Colonic mucosa (tissue), 4 donors: ENCODE measurements around the gene IFT25. TPM values are rescaled to one million over a fixed set of nuclear protein-coding genes. Genes with fewer than 3 reads are reported as not detected.
A peak's percentile ranks its signal among the peaks of the same experiment; 100 is the strongest.
"Not testable (repeated sequence)": the region's sequence is repeated elsewhere in the genome, so short reads cannot be mapped to it uniquely, and the experiment has no call there.

Source experiments
- DNase-seq: peaks from one replicate; pipeline ENCODE4 v3.0.0-alpha.2; 2020
- H3K27ac ChIP-seq: fragments of 200-600 bp; one replicate; pipeline ENCODE4 v1.8.0; 2021
- H3K27me3 ChIP-seq: fragments of 200-600 bp; one replicate; pipeline ENCODE4 v1.8.0; 2021
- H3K36me3 ChIP-seq: fragments of 200-600 bp; one replicate; pipeline ENCODE4 v1.8.0; 2021
- H3K4me1 ChIP-seq: fragments of 200-600 bp; one replicate; pipeline ENCODE4 v1.8.0; 2021; ENCODE audit warnings: mild to moderate bottlenecking
- H3K4me3 ChIP-seq: fragments of 200-600 bp; one replicate; pipeline ENCODE4 v1.8.0; 2021
- H3K9ac ChIP-seq, 2 donors: one replicate each; pipeline ENCODE4 v1.7.0; 2013; ENCODE audit warnings: control low read depth in 2 of 2, low read depth in 2 of 2, low read length in 2 of 2
- H3K9me3 ChIP-seq: fragments of 200-600 bp; one replicate; pipeline ENCODE4 v1.8.0; 2021
- intact Hi-C: fragments of 100-400 bp; cut with DNase I; formaldehyde crosslinking; loops from one replicate; pipeline ENCODE4 v1.14.1; 2022
- total RNA-seq, 2 donors: library from RNA; stranded (reverse); fragmentation: NEBNext Ultra II Directional in 1 of 2; extraction: Animal tissue kit (Norgen Biotek cat#: 25700) in 1 of 2; gene quantifications; one replicate each; pipeline ENCODE4 v1.2.1, GENCODE V29; 2021
- TF ChIP-seq, protein P1 (sequence below): fragments of 200-600 bp; IDR thresholded peaks from one replicate; pipeline ENCODE4 v1.8.0; 2022; ENCODE audit warnings: antibody characterized with exemption, mild to moderate bottlenecking
- donor health status: healthy.
- donor health status: DM: no; HTN: no; CAD: no.
- donor health status: DM: no; HTN: no; CAD: no.

Gene IFT25
- 10 to 100 TPM; 15.1 to 17.5 TPM for total RNA-seq

DNA sequence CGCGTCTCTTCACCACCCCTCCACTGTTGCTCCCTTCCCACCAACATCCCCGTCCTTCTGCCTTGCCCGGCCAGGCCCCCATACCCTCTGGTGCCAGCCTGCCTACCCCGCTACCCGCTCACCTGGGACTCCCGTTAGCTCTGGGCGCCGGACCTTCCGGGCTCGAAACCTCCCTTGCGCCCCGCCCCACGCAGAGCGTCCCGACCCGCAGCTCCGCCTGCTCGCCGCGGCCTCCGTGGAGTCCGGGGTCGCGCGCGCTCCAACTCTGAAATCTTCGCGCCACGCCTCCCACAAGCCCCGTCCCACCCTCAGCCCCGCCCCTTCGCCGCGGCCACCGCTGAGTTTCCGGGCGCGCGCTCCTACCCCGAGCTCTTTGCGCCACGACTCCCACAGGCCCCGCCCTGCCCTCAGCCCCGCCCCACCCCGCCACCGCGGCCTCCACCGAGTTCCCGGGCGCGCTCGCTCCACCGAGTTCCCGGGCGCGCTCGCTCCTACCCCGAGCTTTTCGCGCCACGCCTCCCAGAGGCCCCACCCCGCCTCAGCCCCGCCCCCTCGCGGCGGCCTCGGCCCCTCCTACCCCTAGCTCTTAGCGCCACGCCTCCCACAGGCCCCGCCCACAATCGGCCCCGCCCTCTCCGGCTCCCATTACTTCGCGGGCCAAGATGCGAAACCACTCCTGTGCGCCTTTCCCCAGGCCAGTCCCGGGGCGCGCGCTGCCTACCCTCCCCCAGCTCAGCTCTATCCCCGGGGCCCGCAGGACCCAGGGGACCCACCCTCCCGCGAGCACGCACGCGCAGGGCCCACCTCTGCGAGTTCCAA lies at the start of gene IFT25:
TSS of gene IFT25 (minus strand) at position 267 of the 819 bp plus-strand sequence. CDS start 5,617 bp downstream, outside the sequence.
- Histone ChIP-seq H3K4me3 (peak within 1 kb of the TSS; percentile 73), H3K27ac (peak within 1 kb of the TSS; percentile 89), H3K36me3 (no peaks in the 10 kb centered on the region), H3K27me3 (no peaks in the 10 kb centered on the region), H3K9ac (peak within 1 kb of the TSS; percentile 69 to 84), H3K9me3 (no peaks in the 10 kb centered on the region), H3K4me1 (peaks cover 3% of the 10 kb centered on the region)
- TF ChIP-seq, protein P1, sequence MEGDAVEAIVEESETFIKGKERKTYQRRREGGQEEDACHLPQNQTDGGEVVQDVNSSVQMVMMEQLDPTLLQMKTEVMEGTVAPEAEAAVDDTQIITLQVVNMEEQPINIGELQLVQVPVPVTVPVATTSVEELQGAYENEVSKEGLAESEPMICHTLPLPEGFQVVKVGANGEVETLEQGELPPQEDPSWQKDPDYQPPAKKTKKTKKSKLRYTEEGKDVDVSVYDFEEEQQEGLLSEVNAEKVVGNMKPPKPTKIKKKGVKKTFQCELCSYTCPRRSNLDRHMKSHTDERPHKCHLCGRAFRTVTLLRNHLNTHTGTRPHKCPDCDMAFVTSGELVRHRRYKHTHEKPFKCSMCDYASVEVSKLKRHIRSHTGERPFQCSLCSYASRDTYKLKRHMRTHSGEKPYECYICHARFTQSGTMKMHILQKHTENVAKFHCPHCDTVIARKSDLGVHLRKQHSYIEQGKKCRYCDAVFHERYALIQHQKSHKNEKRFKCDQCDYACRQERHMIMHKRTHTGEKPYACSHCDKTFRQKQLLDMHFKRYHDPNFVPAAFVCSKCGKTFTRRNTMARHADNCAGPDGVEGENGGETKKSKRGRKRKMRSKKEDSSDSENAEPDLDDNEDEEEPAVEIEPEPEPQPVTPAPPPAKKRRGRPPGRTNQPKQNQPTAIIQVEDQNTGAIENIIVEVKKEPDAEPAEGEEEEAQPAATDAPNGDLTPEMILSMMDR, result no peak
- intact Hi-C loops, result loop anchor here (5.0 kb wide), 1 partner anchor 68 kb away; no protein-coding TSS in a partner anchor
- DNase-seq, result peak; percentile 99

DNA sequence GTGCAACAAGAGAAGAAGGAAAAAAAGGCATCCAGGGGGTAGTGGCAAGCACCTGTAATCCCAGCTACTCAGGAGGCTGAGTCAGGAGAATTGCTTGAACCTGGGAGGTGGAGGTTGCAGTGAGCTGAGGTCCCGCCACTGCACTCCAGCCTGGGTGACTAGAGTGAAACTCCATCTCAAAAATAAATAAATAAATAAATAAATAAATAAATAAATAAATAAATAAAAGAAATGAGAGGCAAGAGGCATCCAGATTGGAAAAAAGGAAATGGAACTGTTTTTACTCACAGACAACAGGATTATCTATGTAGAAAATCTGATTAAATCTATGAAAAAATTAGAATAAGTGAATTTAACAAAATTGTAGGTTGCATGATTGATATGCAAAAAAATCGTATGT lies 49.0 kb upstream of the IFT25 start:
- H3K27ac ChIP-seq, H3K27me3 ChIP-seq, H3K36me3 ChIP-seq, intact Hi-C loops, H3K9ac ChIP-seq, H3K4me1 ChIP-seq, DNase-seq, H3K4me3 ChIP-seq, H3K9me3 ChIP-seq: not testable (repeated sequence)

DNA sequence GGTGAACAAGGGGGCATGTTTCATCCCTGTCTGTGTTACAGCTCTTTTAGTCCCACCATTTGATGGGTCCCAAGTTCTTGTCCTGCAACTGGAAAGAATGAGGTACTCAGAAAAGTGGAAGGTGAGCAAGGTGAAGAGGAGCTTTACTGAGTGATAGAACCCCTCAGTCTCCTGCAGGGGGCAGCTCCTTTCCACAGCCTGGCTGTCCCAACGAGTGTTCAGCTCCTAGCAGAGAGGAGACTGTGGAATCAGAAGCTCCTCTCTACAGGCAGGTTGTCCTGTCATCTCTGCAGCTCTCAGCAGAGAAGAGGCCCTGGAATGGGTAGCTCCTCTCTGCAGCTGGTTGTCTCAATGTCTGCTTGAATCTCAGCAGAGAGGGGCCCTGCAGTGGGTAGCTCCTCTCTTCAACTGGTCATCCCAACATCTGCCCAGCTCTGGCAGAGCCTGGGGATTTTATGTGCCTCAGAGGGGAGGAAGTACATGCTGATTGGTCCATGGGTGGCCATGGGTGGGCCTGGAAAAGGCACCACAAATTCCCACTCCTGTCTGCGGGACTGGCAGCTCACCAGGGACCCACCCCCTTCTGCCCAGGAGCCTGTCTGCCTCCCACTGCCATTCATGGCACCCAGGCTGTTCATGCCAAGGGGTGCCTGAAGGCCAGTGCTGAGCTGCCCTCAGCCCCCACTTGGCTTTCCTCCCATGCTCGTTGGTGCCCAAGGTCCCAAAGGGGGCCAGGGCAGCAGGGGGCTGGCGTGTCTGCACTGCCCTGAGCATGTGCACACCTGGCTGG lies 46.8 kb upstream of the IFT25 start:
- no peaks in the 10 kb centered on the region for H3K36me3 ChIP-seq
- intact Hi-C loops, result no loop called here
- DNase-seq, result no peak
- no peak overlapping the region for H3K4me3 ChIP-seq
- TF ChIP-seq, protein P1, result no peak
- no peaks in the 10 kb centered on the region for H3K4me1 ChIP-seq
- no peak overlapping the region for H3K27ac ChIP-seq
- H3K9me3 ChIP-seq, result no peaks in the 10 kb centered on the region
- no peak overlapping the region for H3K9ac ChIP-seq
- H3K27me3 ChIP-seq, result no peaks in the 10 kb centered on the region

DNA sequence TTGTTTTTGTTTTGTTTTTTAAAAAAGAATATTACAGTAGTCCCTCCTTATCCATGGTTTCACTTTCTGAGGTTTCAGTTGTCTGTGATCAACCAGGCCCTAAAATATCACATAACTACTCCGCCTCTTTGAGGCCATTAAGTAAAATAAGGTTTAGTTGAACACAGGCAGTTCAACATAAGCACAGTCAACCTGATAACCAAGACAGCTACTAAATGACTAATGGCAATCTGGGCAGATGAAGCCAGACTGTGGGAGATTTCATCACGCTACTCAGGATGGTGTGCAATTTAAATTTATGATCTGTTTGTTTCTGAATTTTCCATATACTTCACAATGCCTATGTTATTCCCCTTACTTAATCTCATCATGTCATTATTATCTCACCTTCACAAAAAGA lies 42.4 kb upstream of the IFT25 start:
- Histone ChIP-seq H3K9ac (no peak overlapping the region), H3K27me3 (no peaks in the 10 kb centered on the region), H3K4me1 (no peaks in the 10 kb centered on the region), H3K36me3 (no peaks in the 10 kb centered on the region), H3K9me3 (no peaks in the 10 kb centered on the region), H3K4me3 (no peak overlapping the region), H3K27ac (no peak overlapping the region)
- DNase-seq, result no peak
- intact Hi-C loops, result no loop called here
- TF ChIP-seq, protein P1, result no peak

DNA sequence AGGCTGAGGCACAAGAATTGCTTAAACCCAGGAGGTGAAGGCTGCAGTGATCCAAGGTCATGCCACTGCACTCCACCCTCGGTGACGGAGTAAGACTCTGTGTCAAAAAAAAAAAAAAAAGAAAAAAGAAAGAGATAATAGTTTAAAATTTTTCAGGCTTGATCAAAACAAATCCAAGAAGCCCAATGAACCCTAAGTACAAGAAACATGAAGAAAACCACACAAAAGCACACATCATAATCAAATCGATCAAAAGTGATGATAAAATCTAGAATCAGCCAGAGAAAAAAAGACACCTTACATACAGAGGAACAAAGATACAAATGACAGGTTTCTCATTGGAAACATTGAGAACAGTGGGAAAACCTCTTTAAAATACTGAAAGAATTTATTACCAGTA lies 41.0 kb upstream of the IFT25 start:
- Histone ChIP-seq H3K9ac (no peak overlapping the region), H3K4me3 (no peak overlapping the region), H3K36me3 (no peaks in the 10 kb centered on the region), H3K27me3 (no peaks in the 10 kb centered on the region), H3K4me1 (no peaks in the 10 kb centered on the region), H3K27ac (no peak overlapping the region), H3K9me3 (no peaks in the 10 kb centered on the region)
- DNase-seq, result no peak
- TF ChIP-seq, protein P1, result no peak
- intact Hi-C loops, result no loop called here
